Thyroid gland (tissue), 4 donors: ENCODE measurements around the gene COL26A1.

ENCODE experiments used
- CTCF ChIP-seq, 6 experiments: fragments of 200-600 bp in 3 of 6; fragments of 450-650 bp in 3 of 6; sonication (generic) in 3 of 6; IDR thresholded peaks; one replicate each; pipeline ENCODE4 v1.5.1; 2016 to 2019; ENCODE audit warnings: antibody characterized with exemption in 6 of 6, mild to moderate bottlenecking in 2 of 6, inconsistent platforms in 1 of 6, moderate library complexity in 1 of 6
- POLR2A ChIP-seq, 2 donors: fragments of 450-650 bp; IDR thresholded peaks; one replicate each; pipeline ENCODE4 v1.6.1; 2017; ENCODE audit warnings: antibody characterized with exemption in 2 of 2, mild to moderate bottlenecking in 2 of 2, moderate library complexity in 1 of 2

GRCh38 chr7:101555921-101556275 lies 193.2 kb downstream of the COL26A1 start:
- TF ChIP-seq CTCF (IDR thresholded peaks at IDR 0.05) (no peak), POLR2A (IDR thresholded peaks at IDR 0.05) (no peak)
